Mesothelial cell of epicardium (in vitro differentiated cells): ENCODE results near the gene GALNTL6. TPM values are rescaled to one million over a fixed set of nuclear protein-coding genes. Genes with fewer than 3 reads are reported as not detected.

ENCODE experiments used
- DNase-seq, 2 experiments: peaks; one replicate each; pipeline ENCODE4 v3.0.0; 2021; ENCODE audit warnings: low spot score in 2 of 2; ENCODE audit not compliant: unreplicated experiment in 2 of 2
- H3K27ac Mint-ChIP-seq: 2 replicates; pipeline ENCODE4 v1.8.0; 2021; ENCODE audit warnings: mixed read lengths
- H3K27me3 Mint-ChIP-seq: 2 replicates; pipeline ENCODE4 v1.8.0; 2021; ENCODE audit warnings: low read depth, mixed read lengths
- H3K36me3 Mint-ChIP-seq: 2 replicates; pipeline ENCODE4 v1.8.0; 2021; ENCODE audit warnings: mixed read lengths
- H3K4me1 Mint-ChIP-seq: 2 replicates; pipeline ENCODE4 v1.8.0; 2021; ENCODE audit warnings: mixed read lengths
- H3K4me3 Mint-ChIP-seq: 2 replicates; pipeline ENCODE4 v1.8.0; 2021; ENCODE audit warnings: mild to moderate bottlenecking, moderate library complexity, mixed read lengths
- H3K9me3 Mint-ChIP-seq: 2 replicates; pipeline ENCODE4 v1.8.0; 2021; ENCODE audit warnings: mixed read lengths
- CTCF ChIP-seq: fragments of 200-600 bp; sonication (generic); IDR thresholded peaks from one replicate; pipeline ENCODE4 v1.5.0; 2021; ENCODE audit warnings: antibody characterized with exemption; ENCODE audit not compliant: unreplicated experiment
- total RNA-seq: library from RNA; stranded (reverse); gene quantifications from 3 replicates; pipeline ENCODE4 v1.2.1, GENCODE V29; 2021

GALNTL6 gene
- total RNA-seq, 1 donor from 2014 or later: 1.3 TPM

- no peaks in the 10 kb centered on the region for H3K9me3 Mint-ChIP-seq
- TF ChIP-seq CTCF: no peak
- DNase-seq: no peak
- no peaks in the 10 kb centered on the region for H3K27me3 Mint-ChIP-seq
- H3K27ac Mint-ChIP-seq: no peak overlapping the region
- no peak overlapping the region for H3K4me3 Mint-ChIP-seq
- H3K4me1 Mint-ChIP-seq: no peaks in the 10 kb centered on the region
- no peaks in the 10 kb centered on the region for H3K36me3 Mint-ChIP-seq
Measured at GRCh38 chr4:171920901-171921300, 107.7 kb downstream of the GALNTL6 start.

GRCh38 chr4:171924746-171925376 is 111.7 kb downstream of the GALNTL6 start:
- Mint-ChIP-seq H3K27ac (no peak overlapping the region), H3K36me3 (no peaks in the 10 kb centered on the region), H3K9me3 (no peaks in the 10 kb centered on the region), H3K4me1 (no peaks in the 10 kb centered on the region), H3K27me3 (no peaks in the 10 kb centered on the region), H3K4me3 (no peak overlapping the region)
- DNase-seq: no peak
- no peak for TF ChIP-seq CTCF

- Mint-ChIP-seq H3K9me3 (no peaks in the 10 kb centered on the region), H3K27ac (no peak overlapping the region), H3K4me1 (no peaks in the 10 kb centered on the region), H3K27me3 (no peaks in the 10 kb centered on the region), H3K4me3 (no peak overlapping the region), H3K36me3 (no peaks in the 10 kb centered on the region)
- no peak for DNase-seq
- TF ChIP-seq CTCF: no peak
Measured at GRCh38 chr4:171928336-171928735, 115.1 kb downstream of the GALNTL6 start.

GRCh38 chr4:171929477-171929876 is 116.3 kb downstream of the GALNTL6 start:
- TF ChIP-seq CTCF: no peak
- Mint-ChIP-seq H3K9me3 (no peaks in the 10 kb centered on the region), H3K27me3 (no peaks in the 10 kb centered on the region), H3K4me1 (no peaks in the 10 kb centered on the region), H3K27ac (no peak overlapping the region), H3K36me3 (no peaks in the 10 kb centered on the region), H3K4me3 (no peak overlapping the region)
- DNase-seq: no peak

GRCh38 chr4:171929907-171930306 is 116.7 kb downstream of the GALNTL6 start:
- Mint-ChIP-seq H3K27me3 (no peaks in the 10 kb centered on the region), H3K36me3 (no peaks in the 10 kb centered on the region), H3K27ac (no peak overlapping the region), H3K9me3 (no peaks in the 10 kb centered on the region), H3K4me3 (no peak overlapping the region), H3K4me1 (no peaks in the 10 kb centered on the region)
- DNase-seq: no peak
- no peak for TF ChIP-seq CTCF

GRCh38 chr4:171932238-171932637 is 119.0 kb downstream of the GALNTL6 start:
- H3K36me3 Mint-ChIP-seq: no peaks in the 10 kb centered on the region
- no peak for DNase-seq
- no peaks in the 10 kb centered on the region for H3K27me3 Mint-ChIP-seq
- no peaks in the 10 kb centered on the region for H3K4me1 Mint-ChIP-seq
- H3K27ac Mint-ChIP-seq: no peak overlapping the region
- no peak for TF ChIP-seq CTCF
- no peaks in the 10 kb centered on the region for H3K9me3 Mint-ChIP-seq
- no peak overlapping the region for H3K4me3 Mint-ChIP-seq
